ENCODE data around the gene GCC2. TPM values are rescaled to one million over a fixed set of nuclear protein-coding genes. Genes with fewer than 3 reads are reported as not detected.

Gene GCC2
- total RNA-seq (2022; extraction: Qiagen RNA extraction; ENCODE audit: low read depth) = 10.8 to 20.7 TPM (median 16.5 TPM) in 5 replicates

GRCh38 chr2:108448678-108449409, at the start of gene GCC2:
GCC2 (plus strand) TSS chr2:108449206; CDS start chr2:108449275, 69 bp downstream.

GRCh38 chr2:108533832-108534583, 85.0 kb downstream of the GCC2 start, which contains the start of gene LIMS1:
LIMS1 (plus strand) TSS chr2:108534470; CDS start chr2:108534563, 93 bp downstream.

Other genes starting within 250 kb of the GCC2 start
- gene SULT1C3, start 209.2 kb upstream of the GCC2 start, total RNA-seq (2022; extraction: Qiagen RNA extraction; ENCODE audit: low read depth) = not detected in 5 replicates
- gene SULT1C2, start 160.3 kb upstream of the GCC2 start, total RNA-seq (2022; extraction: Qiagen RNA extraction; ENCODE audit: low read depth) = 0.22 to 0.72 TPM (median 0.45 TPM) in 5 replicates
- gene SULT1C4, start 71.3 kb upstream of the GCC2 start, total RNA-seq (2022; extraction: Qiagen RNA extraction; ENCODE audit: low read depth) = not detected in 5 replicates
- 45.4 to 65.9 TPM (median 57.5 TPM) in 5 replicates for gene LIMS1, start 85.3 kb downstream of the GCC2 start, total RNA-seq (2022; extraction: Qiagen RNA extraction; ENCODE audit: low read depth)